Heart left ventricle (tissue), 16 donors: ENCODE measurements around the gene SMARCD2. TPM values are rescaled to one million over a fixed set of nuclear protein-coding genes. Genes with fewer than 3 reads are reported as not detected.

Source experiments
- ATAC-seq, 4 donors: fragments of 200-7000 bp; cut with Tn5 transposase; one replicate each; pipeline ENCODE4 v1.9.1; 2020 to 2022; ENCODE audit warnings: moderate library complexity in 4 of 4, mild to moderate bottlenecking in 3 of 4, moderate number of reproducible peaks in 1 of 4
- DNase-seq, 5 donors: peaks; one replicate each; pipeline ENCODE4 v3.0.0-alpha.2; 2020
- H3K27ac ChIP-seq, 12 donors: fragments of 200-600 bp; sonication (generic) in 4 of 12; one replicate each; pipeline versions ENCODE4 v1.5.0 to v1.8.0; 2016 to 2022; ENCODE audit warnings: mild to moderate bottlenecking in 2 of 12
- H3K27me3 ChIP-seq, 9 donors: fragments of 200-600 bp; sonication (generic) in 2 of 9; one replicate each; pipeline versions ENCODE4 v1.5.1 to v1.8.0; 2016 to 2022; ENCODE audit warnings: mild to moderate bottlenecking in 3 of 9
- H3K36me3 ChIP-seq, 9 donors: fragments of 200-600 bp; sonication (generic) in 2 of 9; one replicate each; pipeline versions ENCODE4 v1.5.0 to v1.8.0; 2018 to 2022; ENCODE audit warnings: mild to moderate bottlenecking in 2 of 9
- H3K4me1 ChIP-seq, 12 donors: fragments of 200-600 bp; sonication (generic) in 4 of 12; one replicate each; pipeline versions ENCODE4 v1.5.0 to v1.8.0; 2016 to 2022; ENCODE audit warnings: mild to moderate bottlenecking in 3 of 12
- H3K4me3 ChIP-seq, 12 donors: fragments of 200-600 bp; sonication (generic) in 4 of 12; one replicate each; pipeline versions ENCODE4 v1.5.0 to v1.8.0; 2017 to 2022; ENCODE audit warnings: mild to moderate bottlenecking in 9 of 12, moderate library complexity in 4 of 12
- H3K9me3 ChIP-seq, 12 donors: fragments of 200-600 bp; sonication (generic) in 4 of 12; one replicate each; pipeline versions ENCODE4 v1.5.0 to v1.8.0; 2016 to 2022; ENCODE audit warnings: mild to moderate bottlenecking in 1 of 12
- POLR2A ChIP-seq, 2 donors: fragments of 450-650 bp; IDR thresholded peaks; one replicate each; pipeline ENCODE4 v1.6.1; 2017; ENCODE audit warnings: antibody characterized with exemption in 2 of 2, mild to moderate bottlenecking in 2 of 2, moderate library complexity in 2 of 2
- WGBS, 4 donors: extraction: QIAGEN DNeasy Blood & Tissue Kit in 2 of 4; methylation state at CpG; one replicate each; pipeline versions ENCODE4 v1.1.5 to v1.1.7; 2013 to 2018; 5-methylcytosine and 5-hydroxymethylcytosine counted together
- intact Hi-C, 10 donors: fragments of 100-400 bp; cut with DNase I; formaldehyde crosslinking; loops; one replicate each; pipeline versions ENCODE4 v1.11.1 to v1.14.2; 2022
- polyA plus RNA-seq, 2 donors: library from polyadenylated mRNA; stranded (reverse); fragments of 200-250 nt; gene quantifications; one replicate each; pipeline ENCODE4 v1.2.3, GENCODE V29; 2013
- total RNA-seq, 9 donors: library from RNA; depleted of rRNA in 2 of 9; stranded (reverse); fragments of >200 nt in 2 of 9; fragmentation: NEBNext Ultra II Directional in 3 of 9; extraction: Animal tissue kit (Norgen Biotek cat#: 25700) in 3 of 9; gene quantifications; one replicate each; pipeline versions ENCODE4 v1.1.0 to v1.2.4, GENCODE V29; 2016 to 2023
- TF ChIP-seq, protein P1 (sequence below), 12 donors: fragments of 200-600 bp; sonication (generic) in 4 of 12; IDR thresholded peaks; one replicate each; pipeline versions ENCODE4 v1.5.0 to v1.8.0; 2018 to 2022; ENCODE audit warnings: antibody characterized with exemption in 12 of 12, mild to moderate bottlenecking in 5 of 12
- donor health status: ischemic (EF 13 %, LVEDD 7.1; RV severe dilation, severe dysfunction).
- donor health status: healthy with polysubstance abuse.
- donor health status: DM: no; HTN: yes; CAD: no.
- donor health status: DM: no; HTN: no; CAD: no.
- donor health status: ischemic (EF 25% LVEDD 6.9; RV normal size, moderate dysfunction).
- donor health status: ischemic (EF 25% LVEDD 5.7; RV mildly dilated, moderate dysfunction).
- donor health status: healthy.
- donor health status: DM: yes; HTN: yes; CAD: no.
- donor health status: ischemic (EF 35%, LVEDD 5.7; RV mildly dilated, moderate dysfunction).
- donor health status: nonischemic (EF 11% LVEDD 7.7; RV severe dilation, severe dysfunction).
- donor health status: DM: yes; HTN: yes; CAD: no.
- donor health status: PGD.
- donor health status: ischemic (EF 29% LVEDD 5.4; RV normal size, mild dysfunction).
- donor health status: nonischemic (EF 23%, LVEDD 6.1; RV moderate dilation, normal function).

Gene SMARCD2
- total and polyA plus RNA-seq, 11 donors: 11.3 to 40.9 (median 24.1) TPM

GRCh38 chr17:63820963-63821561 is 21.4 kb downstream of the SMARCD2 start:
- Histone ChIP-seq H3K4me1 (peaks cover 0 to 19% (median 7%) of the 10 kb centered on the region in 12 donors), H3K36me3 (peaks cover 0 to 99% (median 97%) of the 10 kb centered on the region in 9 donors), H3K9me3 (no peaks in the 10 kb centered on the region), H3K4me3 (no peak overlapping the region), H3K27me3 (no peaks in the 10 kb centered on the region), H3K27ac (no peak overlapping the region)
- TF ChIP-seq POLR2A (IDR thresholded peaks at IDR 0.05): no peak
- TF ChIP-seq, protein P1, sequence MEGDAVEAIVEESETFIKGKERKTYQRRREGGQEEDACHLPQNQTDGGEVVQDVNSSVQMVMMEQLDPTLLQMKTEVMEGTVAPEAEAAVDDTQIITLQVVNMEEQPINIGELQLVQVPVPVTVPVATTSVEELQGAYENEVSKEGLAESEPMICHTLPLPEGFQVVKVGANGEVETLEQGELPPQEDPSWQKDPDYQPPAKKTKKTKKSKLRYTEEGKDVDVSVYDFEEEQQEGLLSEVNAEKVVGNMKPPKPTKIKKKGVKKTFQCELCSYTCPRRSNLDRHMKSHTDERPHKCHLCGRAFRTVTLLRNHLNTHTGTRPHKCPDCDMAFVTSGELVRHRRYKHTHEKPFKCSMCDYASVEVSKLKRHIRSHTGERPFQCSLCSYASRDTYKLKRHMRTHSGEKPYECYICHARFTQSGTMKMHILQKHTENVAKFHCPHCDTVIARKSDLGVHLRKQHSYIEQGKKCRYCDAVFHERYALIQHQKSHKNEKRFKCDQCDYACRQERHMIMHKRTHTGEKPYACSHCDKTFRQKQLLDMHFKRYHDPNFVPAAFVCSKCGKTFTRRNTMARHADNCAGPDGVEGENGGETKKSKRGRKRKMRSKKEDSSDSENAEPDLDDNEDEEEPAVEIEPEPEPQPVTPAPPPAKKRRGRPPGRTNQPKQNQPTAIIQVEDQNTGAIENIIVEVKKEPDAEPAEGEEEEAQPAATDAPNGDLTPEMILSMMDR (IDR thresholded peaks at IDR 0.05): no peak
- no peak for DNase-seq
- 83 to 87% (median 85%) methylated on average over 10 of the region's 10 CpGs for WGBS, 4 donors
- intact Hi-C loops: loop anchor here in 4 of 10 donors (5.0 to 10.0 kb wide), 3 partner anchors 44 to 684 kb away; partner anchors contain the start of genes CCDC47 (in 2 of the 4), DDX42 (in 2 of the 4), CEP95 (in 1 of the 4) and DDX5 (in 1 of the 4)
- ATAC-seq: no peak

DNA sequence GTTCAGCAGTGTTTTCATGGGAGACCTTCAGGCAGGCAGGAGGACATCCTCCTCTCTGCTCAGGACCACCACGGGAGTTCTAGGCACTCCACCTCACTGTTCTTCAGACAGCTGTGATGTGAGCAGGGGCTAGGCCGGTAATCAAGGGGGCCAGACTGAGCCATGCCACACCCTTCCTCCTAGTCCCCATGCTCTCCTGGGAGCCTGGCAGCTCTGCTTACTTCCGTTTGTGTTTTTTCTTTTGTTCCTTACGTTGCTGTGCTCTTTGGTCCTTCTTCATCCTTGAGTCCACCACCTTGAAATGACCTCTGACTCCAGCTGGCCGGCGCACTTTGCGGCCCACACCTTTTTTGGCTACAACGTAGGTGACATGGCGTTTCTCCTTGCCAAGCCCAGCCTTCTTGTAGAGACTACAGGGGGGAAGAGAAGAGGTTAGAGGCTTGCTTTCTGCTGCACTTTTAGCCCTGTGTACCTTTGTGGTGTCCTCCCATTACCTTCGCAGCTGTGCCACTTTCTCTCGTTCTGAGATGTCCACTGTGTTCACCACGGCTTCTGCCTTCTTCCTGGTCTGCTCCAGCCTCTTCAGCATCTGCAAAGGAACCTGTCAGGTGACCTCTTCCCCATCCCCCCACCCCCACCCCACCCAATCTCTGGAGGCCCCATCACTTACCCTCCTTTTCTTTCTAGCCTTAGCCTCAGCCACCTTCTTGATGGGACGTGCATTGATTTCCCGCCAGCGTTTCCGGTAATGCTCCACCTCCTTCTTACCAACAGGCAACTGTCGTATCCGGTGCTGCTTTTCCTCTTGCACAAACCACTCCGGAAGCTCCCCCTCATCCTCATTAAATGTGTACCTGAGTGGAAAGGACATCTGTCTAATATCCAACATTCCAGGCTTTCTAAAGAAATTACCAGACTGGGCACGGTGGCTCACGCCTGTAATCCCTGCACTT is 22.6 kb downstream of the SMARCD2 start:
- DNase-seq: no peak
- Histone ChIP-seq H3K27ac (peak overlapping the region in 8 of 12 donors; percentile 13 to 64 (median 44)), H3K27me3 (no peaks in the 10 kb centered on the region), H3K36me3 (peaks cover 0 to 100% (median 100%) of the 10 kb centered on the region in 9 donors), H3K9me3 (no peaks in the 10 kb centered on the region), H3K4me3 (no peak overlapping the region), H3K4me1 (peaks cover 0 to 12% (median under 1%) of the 10 kb centered on the region in 12 donors)
- peak in 2 of 4 donors; percentile 31 to 71 for ATAC-seq
- no peak for TF ChIP-seq POLR2A (IDR thresholded peaks at IDR 0.05)
- TF ChIP-seq, protein P1 (IDR thresholded peaks at IDR 0.05): no peak
- intact Hi-C loops: loop anchor here in 6 of 10 donors (5.0 to 10.0 kb wide), 5 partner anchors 43 to 685 kb away; partner anchors contain the start of genes CCDC47 (in 2 of the 6), DDX42 (in 2 of the 6), CEP95 (in 1 of the 6) and DDX5 (in 1 of the 6)
- WGBS, 4 donors: 58 to 67% (median 60%) methylated on average over 21 of the region's 21 CpGs

- H3K27me3 ChIP-seq: no peaks in the 10 kb centered on the region
- H3K36me3 ChIP-seq: peaks cover 0 to 100% (median 100%) of the 10 kb centered on the region in 9 donors
- ATAC-seq (no peak), DNase-seq (no peak)
- no peak overlapping the region for H3K4me3 ChIP-seq
- 72 to 80% (median 78%) methylated on average over 6 of the region's 6 CpGs for WGBS, 4 donors
- peak overlapping the region in 4 of 12 donors; percentile 13 to 64 (median 57) for H3K27ac ChIP-seq
- no peaks in the 10 kb centered on the region for H3K9me3 ChIP-seq
- TF ChIP-seq, protein P1 (IDR thresholded peaks at IDR 0.05): no peak
- TF ChIP-seq POLR2A (IDR thresholded peaks at IDR 0.05): no peak
- intact Hi-C loops: loop anchor here in 3 of 10 donors (5.0 to 10.0 kb wide), 3 partner anchors 42 to 67 kb away; no protein-coding TSS in a partner anchor
- peaks cover 0 to 12% (median under 1%) of the 10 kb centered on the region in 12 donors for H3K4me1 ChIP-seq
These were observed 23.4 kb downstream of the SMARCD2 start for GRCh38 chr17:63819131-63819530.
